Endothelial cell of umbilical vein (primary cell): ENCODE data around the gene CELF2.

ENCODE experiments used
- CTCF ChIP-seq, 2 donors: IDR thresholded peaks; 1 replicate in 1 of 2; 2 replicates in 1 of 2; pipeline ENCODE4 v1.5.1; 2011; ENCODE audit warnings: low read length in 2 of 2, mild to moderate bottlenecking in 2 of 2, moderate library complexity in 2 of 2, control low read depth in 1 of 2, inconsistent platforms in 1 of 2, low read depth in 1 of 2; ENCODE audit not compliant: insufficient read depth in 1 of 2; ENCODE audit errors: extremely low read depth in 1 of 2
- EZH2 ChIP-seq: IDR thresholded peaks from 2 replicates; pipeline ENCODE4 v1.6.1; 2012; ENCODE audit warnings: borderline replicate concordance, low read depth, mild to moderate bottlenecking, moderate library complexity, low read length, inconsistent platforms; ENCODE audit not compliant: severe bottlenecking
- GATA2 ChIP-seq: IDR thresholded peaks from 2 replicates; pipeline ENCODE4 v1.7.0; 2011; ENCODE audit warnings: low read depth, mild to moderate bottlenecking, moderate library complexity, mixed read lengths, low read length; ENCODE audit not compliant: insufficient read length, insufficient read depth
- POLR2A ChIP-seq: IDR thresholded peaks from 2 replicates; pipeline ENCODE4 v1.6.1; 2012; ENCODE audit warnings: low read depth, mild to moderate bottlenecking, control low read depth, low read length
- POLR2AphosphoS5 ChIP-seq: IDR thresholded peaks from 2 replicates; pipeline ENCODE4 v1.6.1; 2012; ENCODE audit warnings: low read depth, mild to moderate bottlenecking, control low read depth, low read length, moderate library complexity; ENCODE audit not compliant: insufficient read depth

DNA sequence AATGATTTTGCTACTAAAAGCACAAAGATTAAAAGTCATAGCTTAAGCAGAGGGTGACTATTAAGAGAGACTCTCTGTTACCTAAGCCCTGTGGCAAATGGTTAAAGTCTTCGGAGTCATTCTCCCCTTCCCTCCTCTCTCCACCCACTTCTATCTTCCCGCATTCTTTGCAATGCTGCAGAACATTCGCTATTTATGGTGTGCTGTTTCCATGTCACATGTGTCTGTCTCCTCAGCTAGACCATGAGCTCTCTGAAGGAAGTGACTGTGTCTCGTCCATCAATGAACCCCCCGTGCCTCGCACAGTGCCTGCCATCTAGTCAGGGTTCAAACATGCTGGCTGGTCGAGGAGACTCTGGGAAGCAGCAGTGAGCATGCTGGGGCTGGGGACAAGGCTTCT, 321.3 kb downstream of the CELF2 start:
- TF ChIP-seq POLR2AphosphoS5 (no peak), CTCF (IDR thresholded peaks at IDR 0.05; ENCODE audit: extremely low read depth in 1 of 2, insufficient read depth in 1 of 2, low read depth in 1 of 2, low read length in 2 of 2) (no peak), GATA2 (no peak), EZH2 (no peak), POLR2A (no peak)
